GM12891 (cell line): ENCODE results near the gene SIN3B.

Experiments used
- DNase-seq: peaks from one replicate; pipeline ENCODE4 v3.0.0; 2011; ENCODE audit warnings: low spot score; ENCODE audit not compliant: insufficient read length
- FAIRE-seq: peaks from 2 replicates; lab custom pipeline; 2011; peaks lifted over from hg19 to GRCh38; lab: Jason Lieb, UNC
- PAX5 ChIP-seq: IDR thresholded peaks from 2 replicates; pipeline ENCODE4 v1.6.1; 2011; ENCODE audit warnings: low read length, moderate library complexity, mild to moderate bottlenecking; ENCODE audit not compliant: insufficient read depth, severe bottlenecking
- POLR2A ChIP-seq: IDR thresholded peaks from 2 replicates; pipeline ENCODE4 v1.6.1; 2011; ENCODE audit warnings: low read depth, low read length, control low read depth
- POLR2AphosphoS5 ChIP-seq: IDR thresholded peaks from 2 replicates; pipeline ENCODE4 v1.6.1; 2011; ENCODE audit warnings: low read depth, low read length, control low read depth
- POU2F2 ChIP-seq: IDR thresholded peaks from 2 replicates; pipeline ENCODE4 v1.6.1; 2011; ENCODE audit warnings: low read depth, mild to moderate bottlenecking, control low read depth, low read length, moderate library complexity
- SPI1 ChIP-seq: IDR thresholded peaks from 2 replicates; pipeline ENCODE4 v1.6.1; 2011; ENCODE audit warnings: low read depth, low read length, control low read depth
- TAF1 ChIP-seq: IDR thresholded peaks from 2 replicates; pipeline ENCODE4 v1.6.1; 2011; ENCODE audit warnings: low read depth, low read length, control low read depth

The SIN3B gene

GRCh38 chr19:16901491-16902175 is 72.4 kb downstream of the SIN3B start:
- no peak for FAIRE-seq
- TF ChIP-seq SPI1 = no peak
- no peak for TF ChIP-seq POU2F2
- TF ChIP-seq PAX5 = no peak
- TF ChIP-seq POLR2A = no peak
- TF ChIP-seq TAF1 = no peak
- TF ChIP-seq POLR2AphosphoS5 = no peak
- DNase-seq = no peak

- DNase-seq (no peak), FAIRE-seq (no peak)
- TF ChIP-seq TAF1 (no peak), POLR2AphosphoS5 (no peak), PAX5 (no peak), SPI1 (no peak), POLR2A (no peak), POU2F2 (no peak)
These were observed 73.3 kb downstream of the SIN3B start for GRCh38 chr19:16902545-16902944.

GRCh38 chr19:16903347-16903746 is 74.1 kb downstream of the SIN3B start:
- DNase-seq (no peak), FAIRE-seq (no peak)
- TF ChIP-seq SPI1 = no peak
- no peak for TF ChIP-seq POU2F2
- no peak for TF ChIP-seq TAF1
- no peak for TF ChIP-seq POLR2AphosphoS5
- TF ChIP-seq PAX5 = no peak
- TF ChIP-seq POLR2A = no peak

GRCh38 chr19:16904599-16904998 is 75.4 kb downstream of the SIN3B start:
- FAIRE-seq = no peak
- TF ChIP-seq PAX5 (no peak), TAF1 (no peak), SPI1 (no peak), POLR2AphosphoS5 (no peak), POU2F2 (no peak), POLR2A (no peak)
- no peak for DNase-seq

GRCh38 chr19:16908759-16909158 is 79.6 kb downstream of the SIN3B start:
- FAIRE-seq = no peak
- no peak for TF ChIP-seq TAF1
- TF ChIP-seq PAX5 = no peak
- TF ChIP-seq POLR2AphosphoS5 = no peak
- TF ChIP-seq SPI1 = no peak
- no peak for TF ChIP-seq POU2F2
- no peak for TF ChIP-seq POLR2A
- DNase-seq = no peak

- TF ChIP-seq POLR2AphosphoS5 = no peak
- TF ChIP-seq POLR2A = no peak
- no peak for TF ChIP-seq PAX5
- TF ChIP-seq POU2F2 = no peak
- no peak for TF ChIP-seq SPI1
- TF ChIP-seq TAF1 = no peak
These were observed 81.8 kb downstream of the SIN3B start for GRCh38 chr19:16911046-16911445.

GRCh38 chr19:16912780-16913179 is 83.6 kb downstream of the SIN3B start:
- FAIRE-seq = no peak
- DNase-seq = no peak
- TF ChIP-seq PAX5 (no peak), TAF1 (no peak), POLR2AphosphoS5 (no peak), SPI1 (no peak), POU2F2 (no peak), POLR2A (no peak)

More at GRCh38 chr19:16911046-16911445, 81.8 kb downstream of the SIN3B start:
- DNase-seq = no peak
- FAIRE-seq = no peak

- no peak for DNase-seq
- FAIRE-seq = no peak
- no peak for TF ChIP-seq POLR2A
These were observed 85.2 kb downstream of the SIN3B start for GRCh38 chr19:16914421-16914820.

- TF ChIP-seq SPI1 (no peak), POLR2AphosphoS5 (no peak), TAF1 (no peak), POLR2A (no peak), POU2F2 (no peak), PAX5 (no peak)
- FAIRE-seq = no peak
- no peak for DNase-seq
These were observed 85.9 kb downstream of the SIN3B start for GRCh38 chr19:16915135-16915534.

GRCh38 chr19:16915734-16916133 is 86.5 kb downstream of the SIN3B start:
- no peak for FAIRE-seq
- TF ChIP-seq POU2F2 (no peak), SPI1 (no peak), POLR2A (no peak), PAX5 (no peak), POLR2AphosphoS5 (no peak), TAF1 (no peak)
- DNase-seq = no peak
